GM12878 (cell line): ENCODE data around the gene NDOR1. TPM values are rescaled to one million over a fixed set of nuclear protein-coding genes. Genes with fewer than 3 reads are reported as not detected.
A peak's percentile ranks its signal among the peaks of the same experiment; 100 is the strongest.

ENCODE experiments used
- ATAC-seq: fragments of 200-7000 bp; cut with Tn5 transposase; 3 replicates; pipeline ENCODE4 v1.9.1; 2020; ENCODE audit warnings: mild to moderate bottlenecking, moderate library complexity
- BruUV-seq: library from RNA; stranded (reverse); fragments of 400-500 nt; replicated peaks from 2 replicates; lab custom pipeline; 2021; lab: Mats Ljungman, UMichigan
- CTCF ChIA-PET: fragments of 300-600 bp; sonication (Branson Sonifier 250); formaldehyde crosslinking; extraction: SDS; loops from one replicate; lab custom pipeline; 2021; ENCODE audit warnings: inconsistent platforms; lab: Yijun Ruan, JAX
- POLR2A ChIA-PET: fragments of 350-600 bp; formaldehyde crosslinking; extraction: SDS; loops from one replicate; lab custom pipeline; 2021; ENCODE audit warnings: inconsistent platforms; lab: Charles Lee
- RAD21 ChIA-PET: fragments of 300-600 bp; sonication (Branson Sonifier 250); formaldehyde crosslinking; loops from one replicate; lab custom pipeline; 2023; ENCODE audit warnings: antibody characterized with exemption; ENCODE audit not compliant: unreplicated experiment; lab: Charles Lee
- SMC1A ChIA-PET: fragments of 300-600 bp; sonication (Branson Sonifier 250); formaldehyde crosslinking; loops from one replicate; lab custom pipeline; 2023; ENCODE audit not compliant: unreplicated experiment, uncharacterized antibody; lab: Charles Lee
- DNase-seq: peaks from one replicate; pipeline ENCODE4 v3.0.0-alpha.2; 2011; ENCODE audit warnings: low read depth, low spot score
- FAIRE-seq: peaks from 3 replicates; lab custom pipeline; 2011; peaks lifted over from hg19 to GRCh38; lab: Jason Lieb, UNC
- H2AFZ ChIP-seq: 2 replicates; pipeline ENCODE4 v1.6.0; 2011; ENCODE audit warnings: low read depth, low read length, control low read depth; ENCODE audit not compliant: control insufficient read depth
- H3K27ac ChIP-seq: 2 replicates; pipeline ENCODE4 v1.5.1; 2011; ENCODE audit warnings: control low read depth; ENCODE audit not compliant: control insufficient read depth, insufficient read depth
- H3K27me3 ChIP-seq, 2 experiments: replicated peaks in 1 of 2; 2 replicates each; pipeline versions ENCODE4 v1.6.0 to v1.6.1; 2011; ENCODE audit warnings: low read length in 1 of 2; ENCODE audit not compliant: control insufficient read depth in 2 of 2, insufficient read depth in 2 of 2
- H3K36me3 ChIP-seq, 2 experiments: 2 replicates each; pipeline ENCODE4 v1.5.1; 2011; ENCODE audit warnings: low read length in 1 of 2; ENCODE audit not compliant: control insufficient read depth in 2 of 2, insufficient read depth in 2 of 2
- H3K4me1 ChIP-seq: 2 replicates; pipeline ENCODE4 v1.6.1; 2011; ENCODE audit warnings: mild to moderate bottlenecking, low read length, moderate library complexity, mixed read lengths; ENCODE audit not compliant: control insufficient read depth, insufficient read depth
- H3K4me2 ChIP-seq: 2 replicates; pipeline ENCODE4 v1.6.0; 2011; ENCODE audit warnings: control low read depth; ENCODE audit not compliant: control insufficient read depth, insufficient read depth
- H3K4me3 ChIP-seq: fragments of 200-600 bp; sonication (generic); 2 replicates; pipeline ENCODE4 v1.5.1; 2016
- H3K79me2 ChIP-seq: 2 replicates; pipeline ENCODE4 v1.6.0; 2011; ENCODE audit warnings: low read length; ENCODE audit not compliant: control insufficient read depth, insufficient read depth
- H3K9ac ChIP-seq: 2 replicates; pipeline ENCODE4 v1.8.0; 2011; ENCODE audit warnings: low read length, control low read depth, mixed read lengths; ENCODE audit not compliant: control insufficient read depth, insufficient read depth
- H3K9me3 ChIP-seq: replicated peaks from 3 replicates; pipeline ENCODE4 v1.5.1; 2011; ENCODE audit warnings: mild to moderate bottlenecking, low read length; ENCODE audit not compliant: control insufficient read depth, insufficient read depth
- H4K20me1 ChIP-seq: 2 replicates; pipeline ENCODE4 v1.6.0; 2011; ENCODE audit not compliant: control insufficient read depth, insufficient read depth
- ESRRA ChIP-seq: IDR thresholded peaks from 2 replicates; pipeline ENCODE4 v1.6.1; 2012; ENCODE audit warnings: mild to moderate bottlenecking, low read length, improper control_type of control experiment
- IRF4 ChIP-seq: IDR thresholded peaks from 2 replicates; pipeline ENCODE4 v1.6.1; 2011; ENCODE audit warnings: low read depth, low read length
- WGBS: methylation state at CpG from one replicate; pipeline ENCODE4 v1.1.6; 2016; ENCODE audit warnings: low lambda C conversion rate; ENCODE audit not compliant: insufficient replicate concordance, insufficient coverage; ENCODE audit errors: missing lambda C conversion rate; 5-methylcytosine and 5-hydroxymethylcytosine counted together
- in situ Hi-C: fragments of 300-500 bp; cut with MboI; formaldehyde crosslinking; loops from 9 replicates; pipeline ENCODE4 v1.14.3; 2018; ENCODE audit warnings: mixed read lengths
- intact Hi-C: fragments of 100-400 bp; cut with micrococcal nuclease; formaldehyde crosslinking; loops from one replicate; pipeline ENCODE4 v1.14.2; 2022; ENCODE audit not compliant: unreplicated experiment
- polyA plus RNA-seq, 11 experiments: library from polyadenylated mRNA; depleted of rRNA in 4 of 11; unstranded in 6 of 11; stranded (reverse) in 5 of 11; fragments of >200 nt; fragmentation: Nextera tagmentation in 4 of 11; fragmentation: Illumina TruSeq in 1 of 11; extraction: Ambion mirVana in 4 of 11; extraction: Trizol in 1 of 11; gene quantifications; 1 replicate in 1 of 11; 2 replicates in 10 of 11; pipeline versions ENCODE4 v1.2.1 to v1.2.3, GENCODE V29; 2011 to 2016; ENCODE audit warnings: inconsistent platforms in 2 of 11, missing spikeins in 2 of 11, low read depth in 1 of 11
- total RNA-seq, 4 experiments: library from RNA; depleted of rRNA in 3 of 4; stranded (reverse); fragments of >200 nt in 3 of 4; fragmentation: Illumina TruSeq in 1 of 4; extraction: Trizol in 1 of 4; gene quantifications; 2 replicates each; pipeline versions ENCODE4 v1.2.1 to v1.2.3, GENCODE V29; 2013 to 2021
- TF ChIP-seq, protein P1 (sequence below): fragments of 450-650 bp; IDR thresholded peaks from 2 replicates; pipeline ENCODE4 v1.6.1; 2016; ENCODE audit warnings: mild to moderate bottlenecking

The NDOR1 gene
- total and polyA plus RNA-seq, 10 of the 15 experiments (the other 5 are each of a cell fraction or from before 2014, with no cell fraction given), result 0.04 to 32.9 (median 11.1) TPM

GRCh38 chr9:137253717-137254623, 48.5 kb downstream of the NDOR1 start:
- intact Hi-C loops (no loop called here), in situ Hi-C loops (no loop called here)
- SMC1A ChIA-PET, result interaction anchor here (0.9 kb wide), 1 partner anchor 13 kb away, joined by 4 read pairs; the partner anchor contains the start of gene TUBB4B
- Histone ChIP-seq H3K9ac (no peak overlapping the region; the same call in 1 of the 2 replicates), H3K4me3 (peak overlapping the region; percentile 93), H3K9me3 (no peaks in the 10 kb centered on the region), H4K20me1 (no peaks in the 10 kb centered on the region), H3K36me3 (peaks cover 2 to 5% of the 10 kb centered on the region in 2 experiments; a peak in 3 of 4 replicates), H3K4me2 (peak overlapping the region; percentile 99), H3K4me1 (peaks cover 14% of the 10 kb centered on the region), H3K27me3 (no peaks in the 10 kb centered on the region), H2AFZ (no peak overlapping the region), H3K27ac (no peak overlapping the region), H3K79me2 (peaks cover 18% of the 10 kb centered on the region)
- RAD21 ChIA-PET, result interaction anchor here (0.5 to 2.2 kb wide), 7 partner anchors 12 to 164 kb away, joined by 3 to 13 read pairs (median 3); partner anchors contain the start of genes TOR4A and TUBB4B
- POLR2A ChIA-PET, result interaction anchor here (0.8 to 6.2 kb wide), 6 partner anchors 13 to 167 kb away, joined by 3 to 112 read pairs (median 4); partner anchors contain the start of genes MAN1B1 and TUBB4B
- FAIRE-seq (no peak), DNase-seq (no peak), ATAC-seq (no peak)
- WGBS, result 70% methylated on average over 21 of the region's 21 CpGs
- CTCF ChIA-PET, result interaction anchor here (0.6 to 1.7 kb wide), 7 partner anchors 11 to 196 kb away, joined by 3 to 7 read pairs (median 3); partner anchors contain the start of genes TOR4A and TUBB4B
- TF ChIP-seq, protein P1, sequence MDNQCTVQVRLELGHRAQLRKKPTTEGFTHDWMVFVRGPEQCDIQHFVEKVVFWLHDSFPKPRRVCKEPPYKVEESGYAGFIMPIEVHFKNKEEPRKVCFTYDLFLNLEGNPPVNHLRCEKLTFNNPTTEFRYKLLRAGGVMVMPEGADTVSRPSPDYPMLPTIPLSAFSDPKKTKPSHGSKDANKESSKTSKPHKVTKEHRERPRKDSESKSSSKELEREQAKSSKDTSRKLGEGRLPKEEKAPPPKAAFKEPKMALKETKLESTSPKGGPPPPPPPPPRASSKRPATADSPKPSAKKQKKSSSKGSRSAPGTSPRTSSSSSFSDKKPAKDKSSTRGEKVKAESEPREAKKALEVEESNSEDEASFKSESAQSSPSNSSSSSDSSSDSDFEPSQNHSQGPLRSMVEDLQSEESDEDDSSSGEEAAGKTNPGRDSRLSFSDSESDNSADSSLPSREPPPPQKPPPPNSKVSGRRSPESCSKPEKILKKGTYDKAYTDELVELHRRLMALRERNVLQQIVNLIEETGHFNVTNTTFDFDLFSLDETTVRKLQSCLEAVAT, result peak; percentile 92
- TF ChIP-seq ESRRA (no peak), IRF4 (no peak)
- no TSS peak for BruUV-seq
